Testis (tissue), 3 donors: ENCODE results near the gene FAAH. TPM values are rescaled to one million over a fixed set of nuclear protein-coding genes. Genes with fewer than 3 reads are reported as not detected.

Source experiments
- DNase-seq: peaks from one replicate; pipeline ENCODE4 v3.0.0-alpha.2; 2019
- H3K27ac ChIP-seq, 2 donors: fragments of 200-600 bp; sonication (generic); one replicate each; pipeline ENCODE4 v1.5.1; 2019
- H3K27me3 ChIP-seq: fragments of 200-600 bp; sonication (generic); one replicate; pipeline ENCODE4 v1.5.1; 2019
- H3K36me3 ChIP-seq: fragments of 200-600 bp; sonication (generic); one replicate; pipeline ENCODE4 v1.5.1; 2017; ENCODE audit warnings: low read depth; ENCODE audit errors: missing control alignments
- H3K4me1 ChIP-seq: fragments of 200-600 bp; sonication (generic); one replicate; pipeline ENCODE4 v1.5.1; 2019
- H3K4me3 ChIP-seq, 2 donors: fragments of 200-600 bp; sonication (generic); one replicate each; pipeline ENCODE4 v1.5.1; 2017 to 2019
- H3K9me3 ChIP-seq: fragments of 200-600 bp; sonication (generic); one replicate; pipeline ENCODE4 v1.5.1; 2017
- CTCF ChIP-seq, 3 experiments: fragments of 450-650 bp in 2 of 3; fragments of 200-600 bp in 1 of 3; sonication (generic) in 1 of 3; IDR thresholded peaks; one replicate each; pipeline ENCODE4 v1.5.1; 2016 to 2019; ENCODE audit warnings: antibody characterized with exemption in 3 of 3, mild to moderate bottlenecking in 2 of 3, moderate library complexity in 1 of 3
- POLR2A ChIP-seq: fragments of 450-650 bp; IDR thresholded peaks from one replicate; pipeline ENCODE4 v1.6.1; 2017; ENCODE audit warnings: antibody characterized with exemption, mild to moderate bottlenecking, moderate library complexity
- WGBS, 2 donors: methylation state at CpG; one replicate each; pipeline ENCODE4 v1.1.5; 2018; 5-methylcytosine and 5-hydroxymethylcytosine counted together
- intact Hi-C: fragments of 100-400 bp; cut with DNase I; formaldehyde crosslinking; loops from one replicate; pipeline ENCODE4 v1.15.1; 2023; ENCODE audit warnings: low total_unique reads
- polyA plus RNA-seq: library from polyadenylated mRNA; stranded (reverse); fragments of 350-450 nt; fragmentation: Illumina TruSeq; extraction: RNeasy Lipid Tissue Mini Kit (QIAGEN cat#74804); gene quantifications from one replicate; pipeline ENCODE4 v1.2.3, GENCODE V29; 2014; ENCODE audit warnings: low read depth, low replicate concordance; ENCODE audit not compliant: insufficient read depth
- total RNA-seq, 2 donors: library from RNA; depleted of rRNA; stranded (reverse); fragments of >200 nt; gene quantifications; one replicate each; pipeline ENCODE4 v1.2.3, GENCODE V29; 2016

The FAAH gene
- total and polyA plus RNA-seq, 3 donors from 2014 or later = 55.8 to 113 (median 72.0) TPM

DNA sequence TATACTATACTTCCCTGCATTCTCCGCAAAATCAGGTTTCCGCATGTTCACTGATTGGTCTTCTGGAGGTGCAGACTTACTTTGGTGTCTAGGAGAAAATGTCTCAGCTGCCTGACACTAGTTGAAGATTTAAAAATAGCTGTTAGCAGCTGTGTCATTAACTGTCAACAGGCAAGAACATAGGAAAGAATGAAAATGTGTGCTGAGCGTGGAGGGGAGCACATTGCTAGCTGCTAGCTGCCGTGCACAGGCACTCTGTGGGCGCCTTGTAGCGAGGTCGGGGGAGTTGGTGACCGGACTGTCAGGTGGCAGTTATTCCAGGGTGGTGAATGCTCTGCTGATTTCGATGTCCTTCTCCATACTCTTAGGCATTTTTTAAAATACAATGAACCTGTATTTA is 5.2 kb downstream of the FAAH start:
- H3K36me3 ChIP-seq = no peaks in the 10 kb centered on the region
- WGBS, 2 donors = 82 to 91% methylated on average over 9 of the region's 9 CpGs
- no peak overlapping the region for H3K27ac ChIP-seq
- peaks cover 10% of the 10 kb centered on the region for H3K4me1 ChIP-seq
- intact Hi-C loops = no loop called here
- no peak for DNase-seq
- H3K4me3 ChIP-seq = no peak overlapping the region
- H3K27me3 ChIP-seq = no peaks in the 10 kb centered on the region
- H3K9me3 ChIP-seq = no peaks in the 10 kb centered on the region
- TF ChIP-seq CTCF (IDR thresholded peaks at IDR 0.05) (no peak), POLR2A (no peak)

DNA sequence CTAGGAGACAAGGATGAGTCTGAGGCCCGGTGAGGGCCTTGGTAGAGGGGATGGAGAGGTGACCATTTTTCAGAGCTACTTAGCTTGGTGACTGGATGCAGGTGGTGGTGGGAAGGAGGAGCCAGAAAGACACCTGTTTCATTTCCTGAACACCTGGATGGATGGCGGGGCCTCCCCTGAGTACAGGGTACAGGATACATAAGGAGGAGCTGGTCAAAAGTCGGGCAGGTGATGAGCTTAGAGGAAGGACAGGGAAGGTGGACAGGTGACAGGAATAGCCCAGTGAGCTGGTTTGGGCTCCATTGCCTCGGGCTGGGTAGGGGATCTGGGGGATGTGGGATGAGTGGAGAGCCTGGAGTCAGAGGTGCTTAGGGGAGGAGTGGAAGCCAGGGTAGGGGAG is 6.3 kb downstream of the FAAH start:
- Histone ChIP-seq H3K9me3 (no peaks in the 10 kb centered on the region), H3K27ac (no peak overlapping the region), H3K36me3 (no peaks in the 10 kb centered on the region), H3K27me3 (no peaks in the 10 kb centered on the region), H3K4me1 (peaks cover 9% of the 10 kb centered on the region), H3K4me3 (no peak overlapping the region)
- intact Hi-C loops = loop anchor here (10.0 kb wide), 1 partner anchor 124 kb away; no protein-coding TSS in a partner anchor
- no peak for DNase-seq
- WGBS, 2 donors = 88 to 89% methylated on average over 4 of the region's 4 CpGs
- TF ChIP-seq CTCF (IDR thresholded peaks at IDR 0.05) (no peak), POLR2A (no peak)

GRCh38 chr1:46401154-46401913 is 7.2 kb downstream of the FAAH start:
- H3K27ac ChIP-seq = no peak overlapping the region
- H3K4me3 ChIP-seq = no peak overlapping the region
- WGBS, 2 donors = 73 to 76% methylated on average over 6 of the region's 6 CpGs
- no peaks in the 10 kb centered on the region for H3K36me3 ChIP-seq
- H3K9me3 ChIP-seq = no peaks in the 10 kb centered on the region
- intact Hi-C loops = loop anchor here (10.0 kb wide), 1 partner anchor 123 kb away; no protein-coding TSS in a partner anchor
- H3K27me3 ChIP-seq = no peaks in the 10 kb centered on the region
- no peak for DNase-seq
- H3K4me1 ChIP-seq = peaks cover 5% of the 10 kb centered on the region
- no peak for TF ChIP-seq CTCF (IDR thresholded peaks at IDR 0.05)
- TF ChIP-seq POLR2A = no peak

GRCh38 chr1:46401964-46402626 is 8.0 kb downstream of the FAAH start:
- no peaks in the 10 kb centered on the region for H3K9me3 ChIP-seq
- H3K36me3 ChIP-seq = no peaks in the 10 kb centered on the region
- intact Hi-C loops = loop anchor here (10.0 kb wide), 1 partner anchor 123 kb away; no protein-coding TSS in a partner anchor
- peak; percentile 67 for DNase-seq
- H3K27me3 ChIP-seq = no peaks in the 10 kb centered on the region
- peaks cover 5% of the 10 kb centered on the region for H3K4me1 ChIP-seq
- H3K27ac ChIP-seq = no peak overlapping the region
- no peak overlapping the region for H3K4me3 ChIP-seq
- TF ChIP-seq POLR2A (no peak), CTCF (IDR thresholded peaks at IDR 0.05) (no peak)
- 45 to 58% methylated on average over 10 of the region's 10 CpGs for WGBS, 2 donors
